Loucy (cell line): ENCODE data around the gene CEPT1.

ENCODE experiments used
- CTCF ChIP-seq: fragments of 200-600 bp; sonication (generic); conservative IDR thresholded peaks from 2 replicates; pipeline ENCODE4 v1.5.1; 2014; ENCODE audit warnings: mild to moderate bottlenecking, antibody characterized with exemption, low read length
- EZH2phosphoT487 ChIP-seq: fragments of 200-600 bp; IDR thresholded peaks from 2 replicates; pipeline ENCODE4 v1.6.1; 2018; ENCODE audit warnings: antibody characterized with exemption, mild to moderate bottlenecking, moderate library complexity, borderline replicate concordance

GRCh38 chr1:111164151-111164550 lies 24.1 kb downstream of the CEPT1 start:
- TF ChIP-seq CTCF (no peak), EZH2phosphoT487 (no peak)
